SK-N-SH (cell line): Measurements from ENCODE around the gene RAPGEF4. TPM values are rescaled to one million over a fixed set of nuclear protein-coding genes. Genes with fewer than 3 reads are reported as not detected.
A peak's percentile ranks its signal among the peaks of the same experiment; 100 is the strongest.

Source experiments
- CTCF ChIA-PET: fragments of 300-600, 350-600 bp; formaldehyde crosslinking; extraction: SDS; loops from one replicate; lab custom pipeline; 2021; lab: Yijun Ruan, JAX
- POLR2A ChIA-PET: fragments of 350-600 bp; sonication (Branson Sonifier 250); formaldehyde crosslinking; extraction: SDS; loops from one replicate; lab custom pipeline; 2020; ENCODE audit warnings: antibody characterized with exemption, inconsistent platforms; lab: Yijun Ruan, JAX
- DNase-seq: peaks from one replicate; pipeline ENCODE4 v3.0.0; 2012
- H2AFZ ChIP-seq: fragments of 200-600 bp; sonication (generic); 2 replicates; pipeline ENCODE4 v1.8.1; 2016; ENCODE audit warnings: antibody characterized with exemption, mild to moderate bottlenecking, low read depth
- H3F3A ChIP-seq: fragments of 200-600 bp; sonication (generic); replicated peaks from 2 replicates; pipeline ENCODE3; 2016; ENCODE audit warnings: antibody characterized with exemption, mild to moderate bottlenecking; ENCODE audit not compliant: insufficient read depth
- H3K27ac ChIP-seq, 2 experiments: fragments of 200-500 bp in 1 of 2; fragments of 200-600 bp in 1 of 2; sonication (Bioruptor generic) in 1 of 2; sonication (generic), shearing (Covaris generic) in 1 of 2; 2 replicates each; pipeline versions ENCODE4 v1.5.1 to v1.6.1; 2014 to 2016; ENCODE audit warnings: low read depth in 2 of 2, inconsistent platforms in 1 of 2, low read length in 1 of 2, mild to moderate bottlenecking in 1 of 2, mixed read lengths in 1 of 2
- H3K27me3 ChIP-seq: fragments of 200-600 bp; sonication (generic), shearing (Covaris generic); 2 replicates; pipeline ENCODE4 v1.6.1; 2016; ENCODE audit warnings: mixed run types; ENCODE audit not compliant: insufficient read depth
- H3K36me3 ChIP-seq, 2 experiments: fragments of 200-500 bp in 1 of 2; fragments of 200-600 bp in 1 of 2; sonication (Bioruptor generic) in 1 of 2; sonication (generic) in 1 of 2; replicated peaks in 1 of 2; 2 replicates each; pipeline versions ENCODE3 to v1.5.1; 2014 to 2016; ENCODE audit warnings: low read length in 1 of 2, mild to moderate bottlenecking in 1 of 2; ENCODE audit not compliant: insufficient read depth in 2 of 2, control insufficient read depth in 1 of 2
- H3K4me1 ChIP-seq, 2 experiments: fragments of 200-500 bp in 1 of 2; fragments of 200-600 bp in 1 of 2; sonication (Bioruptor generic) in 1 of 2; sonication (generic), shearing (Covaris generic) in 1 of 2; 2 replicates each; pipeline versions ENCODE4 v1.5.1 to v1.6.1; 2014 to 2016; ENCODE audit warnings: low read depth in 1 of 2, low read length in 1 of 2, mixed run types in 1 of 2; ENCODE audit not compliant: insufficient read depth in 2 of 2, control insufficient read depth in 1 of 2
- H3K4me2 ChIP-seq: fragments of 200-600 bp; sonication (generic), shearing (Covaris generic); 2 replicates; pipeline ENCODE4 v1.6.1; 2017; ENCODE audit warnings: mixed run types
- H3K4me3 ChIP-seq, 2 experiments: fragments of 200-500 bp in 1 of 2; fragments of 200-600 bp in 1 of 2; sonication (Bioruptor generic) in 1 of 2; sonication (generic), shearing (Covaris generic) in 1 of 2; 2 replicates each; pipeline versions ENCODE4 v1.5.1 to v1.8.1; 2014 to 2016; ENCODE audit warnings: low read depth in 2 of 2, inconsistent platforms in 1 of 2, low read length in 1 of 2, mild to moderate bottlenecking in 1 of 2, mixed read lengths in 1 of 2, moderate library complexity in 1 of 2
- H3K79me2 ChIP-seq: fragments of 200-600 bp; sonication (generic); 2 replicates; pipeline ENCODE4 v1.8.1; 2017; ENCODE audit warnings: mild to moderate bottlenecking; ENCODE audit not compliant: insufficient read depth
- H3K9ac ChIP-seq: fragments of 200-600 bp; sonication (generic); 2 replicates; pipeline ENCODE4 v1.6.1; 2017; ENCODE audit warnings: mixed run types
- H3K9me2 ChIP-seq: fragments of 200-600 bp; sonication (generic); 2 replicates; pipeline ENCODE4 v1.6.1; 2017; ENCODE audit warnings: mixed run types
- H3K9me3 ChIP-seq: fragments of 200-600 bp; sonication (generic); 2 replicates; pipeline ENCODE4 v1.6.1; 2017; ENCODE audit warnings: mixed run types, mild to moderate bottlenecking, moderate library complexity
- H4K20me1 ChIP-seq: fragments of 200-600 bp; sonication (generic); 2 replicates; pipeline ENCODE4 v1.6.1; 2017; ENCODE audit warnings: mild to moderate bottlenecking, mixed run types; ENCODE audit not compliant: insufficient read depth
- CTCF ChIP-seq: fragments of 200-600 bp; sonication (generic); IDR thresholded peaks from 2 replicates; pipeline ENCODE4 v1.6.1; 2017; ENCODE audit warnings: antibody characterized with exemption, mild to moderate bottlenecking, moderate library complexity
- EP300 ChIP-seq, 2 experiments: IDR thresholded peaks; 2 replicates each; pipeline versions ENCODE4 v1.4.0 to v1.6.1; 2012; ENCODE audit warnings: borderline replicate concordance in 1 of 2, low read depth in 1 of 2, low read length in 1 of 2
- FOSL2 ChIP-seq: IDR thresholded peaks from 2 replicates; pipeline ENCODE4 v1.4.0; 2012; ENCODE audit warnings: low read depth, mild to moderate bottlenecking, moderate library complexity, borderline replicate concordance
- FOXJ3 ChIP-seq: sonication (generic); formaldehyde crosslinking; IDR thresholded peaks from 2 replicates; pipeline ENCODE4 v1.5.1; 2020; ENCODE audit warnings: mild to moderate bottlenecking, missing genetic modification reagents
- GABPA ChIP-seq: IDR thresholded peaks from 2 replicates; pipeline ENCODE4 v1.4.0; 2012; ENCODE audit warnings: low read depth, mild to moderate bottlenecking
- GATA2 ChIP-seq: sonication (generic); formaldehyde crosslinking; IDR thresholded peaks from 2 replicates; pipeline ENCODE4 v1.5.0; 2020; ENCODE audit warnings: mild to moderate bottlenecking, missing genetic modification reagents
- NFIC ChIP-seq: IDR thresholded peaks from 2 replicates; pipeline ENCODE4 v1.4.0; 2012; ENCODE audit warnings: borderline replicate concordance
- NRF1 ChIP-seq: IDR thresholded peaks from 2 replicates; pipeline ENCODE4 v1.6.1; 2012; ENCODE audit warnings: low read depth, mild to moderate bottlenecking, low read length
- PBX3 ChIP-seq: IDR thresholded peaks from 2 replicates; pipeline ENCODE4; 2012
- RCOR1 ChIP-seq: fragments of 150-350 bp; IDR thresholded peaks from 2 replicates; pipeline ENCODE4 v1.6.1; 2017; ENCODE audit warnings: antibody characterized with exemption, low read length
- RXRA ChIP-seq: IDR thresholded peaks from 2 replicates; pipeline ENCODE4 v1.4.0; 2012; ENCODE audit warnings: low read depth, mild to moderate bottlenecking, borderline replicate concordance
- SIN3A ChIP-seq: IDR thresholded peaks from 2 replicates; pipeline ENCODE4 v1.6.1; 2012; ENCODE audit warnings: low read depth, mild to moderate bottlenecking, low read length, moderate library complexity, borderline replicate concordance
- TAF1 ChIP-seq: IDR thresholded peaks from 2 replicates; pipeline ENCODE4 v1.6.1; 2012; ENCODE audit warnings: low read depth, mild to moderate bottlenecking, low read length, moderate library complexity, borderline replicate concordance
- TEAD4 ChIP-seq: IDR thresholded peaks from 2 replicates; pipeline ENCODE4 v1.4.0; 2012; ENCODE audit warnings: mild to moderate bottlenecking, borderline replicate concordance; ENCODE audit not compliant: insufficient read depth
- USF2 ChIP-seq: fragments of 150-350 bp; IDR thresholded peaks from 2 replicates; pipeline ENCODE4 v1.6.1; 2017; ENCODE audit warnings: antibody characterized with exemption, low read length, low read depth, borderline replicate concordance
- YY1 ChIP-seq: IDR thresholded peaks from 2 replicates; pipeline ENCODE4 v1.4.0; 2012; ENCODE audit warnings: low read depth, mild to moderate bottlenecking
- WGBS: methylation state at CpG from one replicate; pipeline ENCODE4 v1.1.6; 2017; ENCODE audit warnings: low lambda C conversion rate; 5-methylcytosine and 5-hydroxymethylcytosine counted together
- polyA plus RNA-seq, 3 experiments: library from polyadenylated mRNA; depleted of rRNA; stranded (reverse); fragments of >200 nt; gene quantifications; 2 replicates each; pipeline ENCODE4 v1.2.3, GENCODE V29; 2012

Gene RAPGEF4
- polyA plus RNA-seq, 1 of the 3 experiments (the other 2 are of a cell fraction), result 0.30 TPM

GRCh38 chr2:172843266-172843582, 107.6 kb downstream of the RAPGEF4 start:
- Histone ChIP-seq H3K4me2 (no peak overlapping the region), H3K79me2 (no peaks in the 10 kb centered on the region), H3F3A (no peaks in the 10 kb centered on the region), H3K27ac (peak overlapping the region in 1 of 2 experiments; percentile 83; a peak in 2 of 4 replicates), H3K9ac (no peak overlapping the region), H3K4me1 (peaks cover 0 to 32% of the 10 kb centered on the region in 2 experiments; a peak in 2 of 4 replicates), H3K36me3 (no peaks in the 10 kb centered on the region), H4K20me1 (no peaks in the 10 kb centered on the region), H2AFZ (no peak overlapping the region), H3K27me3 (no peaks in the 10 kb centered on the region), H3K4me3 (no peak overlapping the region), H3K9me3 (no peaks in the 10 kb centered on the region), H3K9me2 (no peaks in the 10 kb centered on the region)
- ChIA-PET POLR2A (interaction anchor here (1.1 kb wide), 1 partner anchor 63 kb away, joined by 3 read pairs; no protein-coding TSS in a partner anchor), CTCF (interaction anchor here (1.1 to 6.9 kb wide), 7 partner anchors 22 to 367 kb away, joined by 3 to 55 read pairs (median 4); no protein-coding TSS in a partner anchor)
- WGBS, result 56% methylated on average over 1 of the region's 1 CpG
- no peak for TF ChIP-seq YY1
- no peak for TF ChIP-seq NRF1
- TF ChIP-seq FOXJ3 (CRISPR knock-in tag), result no peak
- TF ChIP-seq SIN3A, result no peak
- TF ChIP-seq RXRA, result no peak
- TF ChIP-seq GABPA, result no peak
- no peak for TF ChIP-seq TAF1
- TF ChIP-seq PBX3, result no peak
- TF ChIP-seq GATA2 (CRISPR knock-in tag), result peak; percentile 4; the same call in 1 of the 2 replicates
- no peak for TF ChIP-seq FOSL2
- no peak for TF ChIP-seq USF2
- no peak for TF ChIP-seq TEAD4
- no peak for TF ChIP-seq CTCF
- TF ChIP-seq EP300 (IDR thresholded peaks at IDR 0.05; ENCODE audit: borderline replicate concordance in 1 of 2, low read depth in 1 of 2, low read length in 1 of 2), result peak in 1 of 2 experiments; percentile 46; a peak in 1 of 4 replicates
- TF ChIP-seq NFIC, result no peak
- peak; percentile 27; the same call in 1 of the 2 replicates for TF ChIP-seq RCOR1
- no peak for DNase-seq
